Eye (tissue), 1 donor: ENCODE data around the gene MIGA2.
"Not testable (repeated sequence)": the region's sequence is repeated elsewhere in the genome, so short reads cannot be mapped to it uniquely, and the experiment has no call there.

Experiments used
- DNase-seq: peaks from one replicate; pipeline ENCODE4 v3.0.0-alpha.2; 2015

Gene MIGA2

GRCh38 chr9:129102791-129103594, 66.6 kb downstream of the MIGA2 start:
- peak; percentile 50 for DNase-seq

GRCh38 chr9:129103595-129103965, 67.2 kb downstream of the MIGA2 start:
- no peak for DNase-seq

GRCh38 chr9:129104051-129104450, 67.6 kb downstream of the MIGA2 start:
- DNase-seq: no peak

- DNase-seq: no peak
These were observed 69.7 kb downstream of the MIGA2 start for GRCh38 chr9:129105857-129106694.

GRCh38 chr9:129107651-129108050, 71.2 kb downstream of the MIGA2 start:
- no peak for DNase-seq

GRCh38 chr9:129108083-129108804, 71.8 kb downstream of the MIGA2 start:
- DNase-seq: no peak

GRCh38 chr9:129108805-129109536, 72.5 kb downstream of the MIGA2 start:
- no peak for DNase-seq

- peak; percentile 34 for DNase-seq
These were observed 73.1 kb downstream of the MIGA2 start for GRCh38 chr9:129109537-129109903.

- DNase-seq: peak; percentile 68
These were observed 73.7 kb downstream of the MIGA2 start for GRCh38 chr9:129109952-129110739.

- DNase-seq: peak; percentile 97
These were observed 74.5 kb downstream of the MIGA2 start, which contains the start of the genes CRAT and PTPA for GRCh38 chr9:129110740-129111527. TSS of gene CRAT (minus strand) at chr9:129110793. CDS start at chr9:129110509, 284 bp downstream. TSS of gene PTPA (plus strand) at chr9:129111415. CDS start at chr9:129111601, 186 bp downstream.

- DNase-seq: peak; percentile 61
These were observed 75.2 kb downstream of the MIGA2 start for GRCh38 chr9:129111528-129112151.

- DNase-seq: not testable (repeated sequence)
These were observed 76.1 kb downstream of the MIGA2 start for GRCh38 chr9:129112526-129112925.

- no peak for DNase-seq
These were observed 77.3 kb downstream of the MIGA2 start for GRCh38 chr9:129113645-129114304.

GRCh38 chr9:129118799-129119198, 82.4 kb downstream of the MIGA2 start:
- DNase-seq: no peak

GRCh38 chr9:129121483-129121882, 85.1 kb downstream of the MIGA2 start:
- DNase-seq: no peak
